Transverse colon (tissue), 4 donors: ENCODE results near the gene SPP1. TPM values are rescaled to one million over a fixed set of nuclear protein-coding genes. Genes with fewer than 3 reads are reported as not detected.

Experiments
- DNase-seq: peaks from one replicate; pipeline ENCODE4 v3.0.0-alpha.2; 2019
- H3K27ac ChIP-seq, 4 donors: fragments of 200-600 bp; sonication (generic); 2 replicates each; pipeline ENCODE4 v1.5.1; 2016 to 2018; ENCODE audit warnings: inconsistent platforms in 4 of 4
- H3K27me3 ChIP-seq: fragments of 200-600 bp; sonication (generic); 2 replicates; pipeline ENCODE4 v1.5.1; 2017; ENCODE audit warnings: inconsistent platforms
- H3K36me3 ChIP-seq, 4 donors: fragments of 200-600 bp; sonication (generic); 2 replicates each; pipeline ENCODE4 v1.5.1; 2017 to 2019; ENCODE audit warnings: inconsistent platforms in 4 of 4
- H3K4me1 ChIP-seq, 4 donors: fragments of 200-600 bp; sonication (generic); 2 replicates each; pipeline ENCODE4 v1.5.1; 2017 to 2020; ENCODE audit warnings: inconsistent platforms in 4 of 4
- H3K4me3 ChIP-seq, 4 donors: fragments of 200-600 bp; sonication (generic); 1 replicate in 1 of 4; 2 replicates in 3 of 4; pipeline versions ENCODE4 v1.5.1 to v1.6.1; 2017 to 2019; ENCODE audit warnings: inconsistent platforms in 4 of 4
- H3K9me3 ChIP-seq, 2 donors: fragments of 200-600 bp; sonication (generic); 2 replicates each; pipeline ENCODE4 v1.5.1; 2017 to 2019; ENCODE audit warnings: inconsistent platforms in 2 of 2
- EP300 ChIP-seq: sonication (generic); formaldehyde crosslinking; IDR thresholded peaks from one replicate; pipeline ENCODE4 v1.6.1; 2017; ENCODE audit warnings: antibody characterized with exemption, low read depth
- POLR2A ChIP-seq: fragments of 450-650 bp; IDR thresholded peaks from one replicate; pipeline ENCODE4 v1.6.1; 2016; ENCODE audit warnings: antibody characterized with exemption, mild to moderate bottlenecking, moderate library complexity
- POLR2AphosphoS5 ChIP-seq, 3 donors: sonication (generic); formaldehyde crosslinking; IDR thresholded peaks; one replicate each; pipeline ENCODE4 v1.6.1; 2016; ENCODE audit warnings: antibody characterized with exemption in 3 of 3
- WGBS, 2 donors: methylation state at CpG; one replicate each; pipeline ENCODE4 v1.1.5; 2018; ENCODE audit warnings: low coverage in 1 of 2; 5-methylcytosine and 5-hydroxymethylcytosine counted together
- in situ Hi-C, 4 donors: fragments of 200-750 bp; cut with MboI; loops; one replicate each; pipeline versions ENCODE4 v1.15.0 to v1.15.1; 2017; ENCODE audit warnings: low sequenced_read_pairs in 3 of 4, low pct_ligation_motif_present in 1 of 4, low pct_unique_long_range_greater_than_20kb in 1 of 4
- intact Hi-C: fragments of 100-400 bp; cut with DNase I; formaldehyde crosslinking; loops from one replicate; pipeline ENCODE4 v1.15.1; 2023; ENCODE audit warnings: low total_unique reads
- total RNA-seq, 4 donors: library from RNA; depleted of rRNA; stranded (reverse); fragments of >200 nt; gene quantifications; one replicate each; pipeline ENCODE4 v1.1.0, GENCODE V29; 2016
- TF ChIP-seq, protein P1 (sequence below), 5 experiments: fragments of 200-600 bp in 3 of 5; fragments of 450-650 bp in 2 of 5; sonication (generic) in 3 of 5; IDR thresholded peaks; 1 replicate in 2 of 5; 2 replicates in 3 of 5; pipeline ENCODE4 v1.5.1; 2016 to 2017; ENCODE audit warnings: antibody characterized with exemption in 5 of 5, inconsistent platforms in 3 of 5, mild to moderate bottlenecking in 2 of 5, moderate library complexity in 1 of 5

The SPP1 gene
- total RNA-seq, 4 donors from 2014 or later = 5.6 to 23.5 (median 13.7) TPM

DNA sequence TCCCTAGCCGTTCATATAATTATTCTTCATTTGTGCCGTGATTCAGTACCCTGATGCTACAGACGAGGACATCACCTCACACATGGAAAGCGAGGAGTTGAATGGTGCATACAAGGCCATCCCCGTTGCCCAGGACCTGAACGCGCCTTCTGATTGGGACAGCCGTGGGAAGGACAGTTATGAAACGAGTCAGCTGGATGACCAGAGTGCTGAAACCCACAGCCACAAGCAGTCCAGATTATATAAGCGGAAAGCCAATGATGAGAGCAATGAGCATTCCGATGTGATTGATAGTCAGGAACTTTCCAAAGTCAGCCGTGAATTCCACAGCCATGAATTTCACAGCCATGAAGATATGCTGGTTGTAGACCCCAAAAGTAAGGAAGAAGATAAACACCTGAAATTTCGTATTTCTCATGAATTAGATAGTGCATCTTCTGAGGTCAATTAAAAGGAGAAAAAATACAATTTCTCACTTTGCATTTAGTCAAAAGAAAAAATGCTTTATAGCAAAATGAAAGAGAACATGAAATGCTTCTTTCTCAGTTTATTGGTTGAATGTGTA, 7.0 kb downstream of the SPP1 start:
- no peaks in the 10 kb centered on the region for H3K9me3 ChIP-seq
- intact Hi-C loops (loop anchor here (5.0 kb wide), 1 partner anchor 235 kb away; no protein-coding TSS in a partner anchor), in situ Hi-C loops (loop anchor here in 1 of 4 donors (25.0 kb wide), 1 partner anchor 320 kb away; the partner anchor contains the start of gene DMP1)
- no peak overlapping the region for H3K4me3 ChIP-seq
- TF ChIP-seq, protein P1, sequence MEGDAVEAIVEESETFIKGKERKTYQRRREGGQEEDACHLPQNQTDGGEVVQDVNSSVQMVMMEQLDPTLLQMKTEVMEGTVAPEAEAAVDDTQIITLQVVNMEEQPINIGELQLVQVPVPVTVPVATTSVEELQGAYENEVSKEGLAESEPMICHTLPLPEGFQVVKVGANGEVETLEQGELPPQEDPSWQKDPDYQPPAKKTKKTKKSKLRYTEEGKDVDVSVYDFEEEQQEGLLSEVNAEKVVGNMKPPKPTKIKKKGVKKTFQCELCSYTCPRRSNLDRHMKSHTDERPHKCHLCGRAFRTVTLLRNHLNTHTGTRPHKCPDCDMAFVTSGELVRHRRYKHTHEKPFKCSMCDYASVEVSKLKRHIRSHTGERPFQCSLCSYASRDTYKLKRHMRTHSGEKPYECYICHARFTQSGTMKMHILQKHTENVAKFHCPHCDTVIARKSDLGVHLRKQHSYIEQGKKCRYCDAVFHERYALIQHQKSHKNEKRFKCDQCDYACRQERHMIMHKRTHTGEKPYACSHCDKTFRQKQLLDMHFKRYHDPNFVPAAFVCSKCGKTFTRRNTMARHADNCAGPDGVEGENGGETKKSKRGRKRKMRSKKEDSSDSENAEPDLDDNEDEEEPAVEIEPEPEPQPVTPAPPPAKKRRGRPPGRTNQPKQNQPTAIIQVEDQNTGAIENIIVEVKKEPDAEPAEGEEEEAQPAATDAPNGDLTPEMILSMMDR (IDR thresholded peaks at IDR 0.05) = no peak
- TF ChIP-seq POLR2AphosphoS5 (IDR thresholded peaks at IDR 0.05) = no peak
- no peak for TF ChIP-seq EP300
- no peak for TF ChIP-seq POLR2A
- H3K27me3 ChIP-seq = peaks cover 3% of the 10 kb centered on the region
- no peaks in the 10 kb centered on the region for H3K4me1 ChIP-seq
- DNase-seq = no peak
- no peak overlapping the region for H3K27ac ChIP-seq
- 83 to 87% methylated on average over 1 to 13 of the region's 13 CpGs for WGBS, 2 donors
- no peaks in the 10 kb centered on the region for H3K36me3 ChIP-seq

GRCh38 chr4:87983996-87984395, 8.5 kb downstream of the SPP1 start:
- Histone ChIP-seq H3K36me3 (no peaks in the 10 kb centered on the region), H3K9me3 (no peaks in the 10 kb centered on the region), H3K4me1 (no peaks in the 10 kb centered on the region), H3K27me3 (peaks cover 3% of the 10 kb centered on the region), H3K4me3 (no peak overlapping the region), H3K27ac (no peak overlapping the region)
- in situ Hi-C loops = loop anchor here in 1 of 4 donors (25.0 kb wide), 1 partner anchor 322 kb away; the partner anchor contains the start of gene DMP1
- TF ChIP-seq, protein P1 (IDR thresholded peaks at IDR 0.05) = no peak
- TF ChIP-seq EP300 = no peak
- no peak for TF ChIP-seq POLR2A
- no peak for TF ChIP-seq POLR2AphosphoS5 (IDR thresholded peaks at IDR 0.05)
- intact Hi-C loops = loop anchor here (5.0 kb wide), 1 partner anchor 233 kb away; no protein-coding TSS in a partner anchor
- 84 to 88% methylated on average over 2 of the region's 2 CpGs for WGBS, 2 donors
- no peak for DNase-seq

DNA sequence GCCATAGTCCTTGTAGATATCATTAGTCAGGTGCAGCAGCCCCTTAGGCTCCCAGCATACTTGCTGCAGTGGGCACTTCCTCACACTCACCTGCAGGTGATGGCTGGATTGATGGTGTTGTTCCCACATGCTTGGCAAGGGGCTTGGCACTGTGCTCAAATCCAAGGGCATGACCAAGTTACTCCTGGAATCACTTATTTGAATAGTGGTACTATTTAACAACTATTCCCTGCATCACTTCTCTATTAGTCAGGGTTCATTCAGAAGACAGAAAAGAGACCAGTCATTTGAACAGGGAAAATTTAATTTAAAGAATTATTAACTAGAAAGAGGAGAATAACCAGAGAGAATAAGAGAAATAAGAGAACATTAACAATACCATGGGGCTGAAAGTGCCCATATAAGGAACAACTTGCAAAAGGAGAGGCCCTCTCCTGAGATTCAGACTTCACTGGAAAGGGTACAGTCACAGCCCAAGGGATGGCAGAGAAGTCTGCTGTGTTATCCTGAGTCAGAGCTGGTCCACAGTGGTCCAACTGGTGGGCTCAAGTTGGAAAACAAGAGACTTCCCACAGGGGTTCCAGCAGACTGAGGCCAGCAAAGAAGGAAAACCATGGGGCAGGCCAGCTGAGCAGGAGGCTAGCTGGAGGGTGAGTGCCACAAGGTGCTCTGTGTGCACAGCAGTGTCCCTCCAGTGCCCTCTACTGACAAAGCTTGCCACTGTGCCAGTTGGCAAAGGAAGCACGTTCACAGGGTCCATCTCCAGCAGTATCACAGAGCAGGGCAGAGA, 9.8 kb downstream of the SPP1 start:
- no peaks in the 10 kb centered on the region for H3K36me3 ChIP-seq
- H3K4me1 ChIP-seq = no peaks in the 10 kb centered on the region
- H3K4me3 ChIP-seq = no peak overlapping the region
- no peaks in the 10 kb centered on the region for H3K9me3 ChIP-seq
- in situ Hi-C loops = loop anchor here in 1 of 4 donors (25.0 kb wide), 1 partner anchor 323 kb away; the partner anchor contains the start of gene DMP1
- TF ChIP-seq, protein P1 (IDR thresholded peaks at IDR 0.05) = peak in 4 of 5 experiments; percentile 14 to 46 (median 34)
- no peak for TF ChIP-seq POLR2A
- H3K27ac ChIP-seq = no peak overlapping the region
- WGBS, 2 donors = 0% methylated on average over 1 of the region's 1 CpG; no CpG with 5 or more reads in 1 of the 2 donors
- peak; percentile 44 for DNase-seq
- H3K27me3 ChIP-seq = no peaks in the 10 kb centered on the region
- intact Hi-C loops = no loop called here

DNA sequence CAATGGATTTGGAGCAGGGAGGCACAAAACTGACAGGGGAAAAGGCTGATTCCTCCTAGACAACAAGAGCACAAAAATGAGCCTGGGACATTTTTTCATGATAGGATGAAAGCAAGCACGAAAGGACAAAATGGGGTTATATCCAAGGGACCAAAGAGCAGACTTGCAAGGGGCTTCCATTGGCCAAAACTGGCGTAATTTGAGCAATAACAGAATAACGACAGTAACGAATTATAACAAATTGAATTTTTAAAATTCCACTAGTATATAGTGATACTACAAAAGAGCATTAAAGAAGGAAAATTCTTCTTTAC, 10.3 kb downstream of the SPP1 start:
- intact Hi-C loops (no loop called here), in situ Hi-C loops (loop anchor here in 1 of 4 donors (25.0 kb wide), 1 partner anchor 324 kb away; the partner anchor contains the start of gene DMP1)
- H3K4me3 ChIP-seq = no peak overlapping the region
- H3K36me3 ChIP-seq = no peaks in the 10 kb centered on the region
- no peaks in the 10 kb centered on the region for H3K27me3 ChIP-seq
- no peaks in the 10 kb centered on the region for H3K4me1 ChIP-seq
- TF ChIP-seq POLR2AphosphoS5 (IDR thresholded peaks at IDR 0.05) = no peak
- no peak for TF ChIP-seq POLR2A
- 64 to 81% methylated on average over 4 of the region's 4 CpGs for WGBS, 2 donors
- no peak overlapping the region for H3K27ac ChIP-seq
- H3K9me3 ChIP-seq = no peaks in the 10 kb centered on the region
- DNase-seq = no peak
